ENCODE results near the gene ANGPTL5.

- TF ChIP-seq REST (IDR thresholded peaks at IDR 0.05; ENCODE audit: insufficient read depth in 1 of 2, low read depth in 2 of 2, low read length in 2 of 2) (no peak), FOXP2 (optimal IDR thresholded peaks at IDR 0.05; ENCODE audit: borderline replicate concordance, extremely low read depth, extremely low read length, insufficient read depth) (no peak)
Measured at GRCh38 chr11:101923554-101923953, 7.2 kb upstream of the ANGPTL5 start.
